Ureter (tissue), 1 donor: ENCODE results near the gene ZNF256. TPM values are rescaled to one million over a fixed set of nuclear protein-coding genes. Genes with fewer than 3 reads are reported as not detected.

Source experiments
- DNase-seq: peaks from one replicate; pipeline ENCODE4 v3.0.0-alpha.2; 2020; ENCODE audit warnings: low spot score
- total RNA-seq: library from RNA; stranded (reverse); gene quantifications from one replicate; pipeline ENCODE4 v1.2.4, GENCODE V29; 2023
- donor health status: DM: yes; HTN: yes; CAD: no.

The ZNF256 gene
- 10.6 TPM for total RNA-seq

DNA sequence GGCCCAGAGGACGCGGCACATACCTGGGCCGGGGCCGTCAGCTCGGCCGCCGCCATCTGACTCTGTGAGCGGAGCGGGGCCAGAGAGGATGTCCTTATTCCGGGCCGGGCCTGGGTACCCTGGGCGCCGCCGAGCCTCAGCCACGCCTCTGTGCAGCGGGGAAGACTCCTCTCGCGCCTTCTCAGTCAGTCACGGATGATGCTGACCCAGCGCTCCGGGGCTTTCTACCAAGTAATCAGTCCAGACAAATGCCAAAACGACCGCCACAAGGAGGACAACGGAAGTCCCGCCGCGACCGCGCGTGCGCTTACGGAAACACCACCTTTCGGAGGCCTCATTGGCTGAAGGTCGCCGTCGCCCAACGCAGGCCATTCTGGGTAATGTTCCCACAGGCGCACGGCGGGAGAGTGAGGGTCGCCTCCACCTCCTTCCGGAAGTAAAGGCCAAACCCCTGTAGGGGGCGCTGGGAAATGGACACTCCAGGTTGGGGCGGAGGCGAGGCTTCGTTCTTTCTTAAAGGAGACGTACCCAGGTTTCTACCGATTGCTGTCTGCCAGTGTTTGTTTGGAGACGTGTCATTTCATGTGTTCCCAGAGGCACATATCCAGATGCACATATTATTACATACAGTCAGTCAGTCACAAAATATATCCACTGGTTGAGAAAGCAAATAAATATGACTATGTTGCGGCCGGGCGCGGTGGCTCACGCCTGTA, at the start of gene ZNF256:
Gene ZNF256 (minus strand): TSS at position 288 of the 716 bp plus-strand sequence. CDS start 232 bp downstream, at position 56.
- peak; percentile 97 for DNase-seq

- DNase-seq = no peak
Measured at GRCh38 chr19:57992841-57993240, 45.3 kb upstream of the ZNF256 start.

GRCh38 chr19:57978586-57979289, 31.2 kb upstream of the ZNF256 start:
- DNase-seq = no peak

- DNase-seq = no peak
Measured at GRCh38 chr19:57974434-57974833, 26.9 kb upstream of the ZNF256 start, which contains the start of gene C19orf18. Gene C19orf18, minus strand, starts transcription at chr19:57974534. Its CDS starts 102 bp downstream, at chr19:57974432.

DNA sequence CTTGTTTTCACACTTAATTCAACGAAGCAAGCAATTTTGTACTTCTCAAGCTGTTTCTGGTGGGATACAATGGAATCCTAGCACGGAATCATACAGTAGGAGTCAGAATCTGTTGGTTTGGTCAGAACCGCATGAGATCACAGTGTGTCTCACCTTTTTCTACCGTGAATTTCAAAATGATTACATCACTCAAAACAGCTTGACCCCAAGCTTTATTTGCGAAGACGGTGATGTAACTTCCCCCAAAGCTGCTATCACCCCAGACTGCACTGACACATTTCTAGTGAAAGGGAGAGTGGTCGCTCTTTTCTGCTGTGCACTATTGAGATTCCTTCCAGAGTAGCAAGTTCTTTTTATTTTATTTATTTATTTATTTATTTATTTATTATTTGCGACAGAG, 17.3 kb upstream of the ZNF256 start:
- no peak for DNase-seq

- no peak for DNase-seq
Measured at GRCh38 chr19:57961785-57962184, 14.3 kb upstream of the ZNF256 start.

DNA sequence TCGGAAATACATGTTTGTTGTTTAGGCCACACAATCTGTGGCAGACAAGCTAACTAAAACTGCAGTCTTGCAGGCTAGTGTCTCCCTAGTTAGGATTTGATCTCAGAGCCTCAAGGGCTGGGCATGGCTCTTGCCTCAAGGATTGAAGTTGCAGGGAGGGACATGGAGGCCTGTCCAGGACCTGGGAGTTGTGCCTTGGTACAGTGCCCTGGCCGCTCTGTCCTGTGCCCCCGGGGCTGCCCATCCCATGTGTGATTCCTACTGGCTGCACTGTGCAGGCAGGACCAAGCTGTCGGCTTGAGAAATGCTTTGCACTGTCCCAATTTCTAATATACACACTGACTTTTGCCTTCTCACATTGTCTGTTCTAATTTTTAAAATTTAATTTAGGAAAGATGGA, 7.5 kb upstream of the ZNF256 start:
- no peak for DNase-seq

DNA sequence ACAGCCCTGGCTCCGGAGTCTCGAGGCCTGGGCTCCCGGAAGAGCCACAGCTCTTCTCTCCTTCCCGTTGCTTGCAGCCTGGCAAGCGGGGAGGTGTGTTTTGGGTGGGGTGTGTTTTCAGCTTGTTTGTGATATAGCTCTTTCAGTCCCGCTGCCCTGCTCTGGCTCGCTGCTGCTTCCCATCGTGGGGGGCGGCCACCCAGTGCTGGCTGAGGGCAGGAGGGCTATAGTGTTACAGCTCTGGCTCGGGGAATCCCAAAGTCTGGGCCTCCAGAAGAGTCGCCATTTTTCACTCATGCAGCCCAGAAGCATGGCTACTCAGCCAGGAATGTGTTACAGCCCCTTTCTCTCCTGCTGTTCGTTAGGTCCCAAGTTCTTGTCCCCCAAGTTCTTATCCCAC, 2.2 kb upstream of the ZNF256 start:
- DNase-seq = no peak

DNA sequence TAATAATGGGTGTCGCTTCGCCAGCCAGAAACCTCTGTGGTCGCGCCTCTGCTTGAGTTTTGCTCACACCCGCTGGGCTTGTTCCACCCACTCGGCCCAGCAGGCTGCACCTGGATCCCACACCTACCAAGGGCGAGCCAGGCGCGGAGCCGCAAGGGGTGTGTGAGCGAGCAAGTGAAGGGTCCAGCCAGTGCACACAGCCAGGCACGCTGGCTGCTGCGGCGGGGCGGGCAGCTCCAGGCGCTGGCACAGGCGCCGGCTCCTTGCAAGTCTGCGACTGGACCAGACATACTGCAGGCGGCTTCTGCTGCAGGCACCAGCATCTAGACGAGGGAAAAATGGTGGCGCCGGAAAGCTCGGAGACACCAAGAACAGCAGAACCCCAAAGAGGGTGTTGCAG, 1.8 kb upstream of the ZNF256 start:
- DNase-seq = no peak

- no peak for DNase-seq
Measured at GRCh38 chr19:57947088-57947418, 453 bp downstream of the ZNF256 start.

GRCh38 chr19:57946316-57946715, 1.2 kb downstream of the ZNF256 start:
- no peak for DNase-seq

DNA sequence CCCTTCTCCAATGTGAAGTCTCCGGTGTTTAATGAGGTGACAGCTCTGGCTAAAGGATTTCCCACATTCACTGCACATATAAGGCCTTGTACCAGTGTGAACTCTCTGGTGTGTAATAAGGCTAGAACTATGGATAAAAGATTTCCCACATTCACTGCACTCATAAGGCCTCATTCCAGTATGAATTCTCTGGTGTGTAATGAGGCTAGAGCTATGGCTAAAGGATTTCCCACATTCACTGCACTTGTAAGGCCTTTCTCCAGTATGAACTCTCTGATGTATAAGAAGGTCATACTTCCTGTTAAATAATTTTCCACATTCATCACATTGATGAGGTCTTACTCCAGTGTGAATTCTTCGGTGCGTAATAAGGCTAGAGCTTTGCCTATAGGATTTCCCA, 5.9 kb downstream of the ZNF256 start:
- DNase-seq = no peak

DNA sequence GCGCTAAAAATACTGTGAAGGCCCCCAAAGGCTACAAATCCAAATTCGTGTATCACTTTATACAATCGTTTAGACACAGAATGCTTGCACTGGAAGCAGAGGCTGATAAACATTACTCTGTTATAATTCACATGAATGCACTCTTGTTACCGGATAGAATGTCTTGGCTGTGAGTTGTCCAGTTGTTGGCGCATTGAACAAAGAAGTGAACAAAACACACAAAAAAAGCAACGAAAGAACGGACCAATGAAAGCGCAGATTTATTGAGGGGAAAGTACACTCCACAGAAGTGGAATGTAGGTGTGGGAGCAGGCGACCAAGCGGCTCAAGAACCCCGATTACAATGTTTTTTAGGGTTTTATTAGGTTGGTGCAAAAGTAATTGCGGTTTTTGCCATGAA, 11.8 kb downstream of the ZNF256 start:
- no peak for DNase-seq

- DNase-seq = peak; percentile 74
Measured at GRCh38 chr19:57934820-57935665, 12.5 kb downstream of the ZNF256 start, which contains the start of gene ZNF418. Gene ZNF418, minus strand, starts transcription at chr19:57935402. Its CDS starts 1,580 bp downstream, at chr19:57933822.

DNA sequence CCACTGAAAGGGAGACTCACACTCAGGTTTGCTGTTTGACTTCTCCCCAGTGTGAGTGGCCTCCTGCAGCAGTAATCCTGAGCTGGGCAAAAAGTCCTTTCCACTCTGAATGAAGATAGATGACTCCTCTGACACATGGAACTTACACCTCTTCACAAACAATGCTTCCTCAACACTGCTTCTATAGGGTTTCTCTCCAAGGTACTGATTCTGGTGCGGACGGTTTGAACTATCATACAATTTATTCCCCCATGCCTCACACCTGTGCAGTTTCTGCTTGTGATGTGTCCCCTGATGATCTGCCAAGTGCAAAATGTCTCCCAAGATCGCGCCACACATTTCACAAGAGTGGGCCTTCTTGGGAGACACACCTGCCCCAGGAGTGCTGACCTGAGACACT, 19.9 kb downstream of the ZNF256 start:
- no peak for DNase-seq

DNA sequence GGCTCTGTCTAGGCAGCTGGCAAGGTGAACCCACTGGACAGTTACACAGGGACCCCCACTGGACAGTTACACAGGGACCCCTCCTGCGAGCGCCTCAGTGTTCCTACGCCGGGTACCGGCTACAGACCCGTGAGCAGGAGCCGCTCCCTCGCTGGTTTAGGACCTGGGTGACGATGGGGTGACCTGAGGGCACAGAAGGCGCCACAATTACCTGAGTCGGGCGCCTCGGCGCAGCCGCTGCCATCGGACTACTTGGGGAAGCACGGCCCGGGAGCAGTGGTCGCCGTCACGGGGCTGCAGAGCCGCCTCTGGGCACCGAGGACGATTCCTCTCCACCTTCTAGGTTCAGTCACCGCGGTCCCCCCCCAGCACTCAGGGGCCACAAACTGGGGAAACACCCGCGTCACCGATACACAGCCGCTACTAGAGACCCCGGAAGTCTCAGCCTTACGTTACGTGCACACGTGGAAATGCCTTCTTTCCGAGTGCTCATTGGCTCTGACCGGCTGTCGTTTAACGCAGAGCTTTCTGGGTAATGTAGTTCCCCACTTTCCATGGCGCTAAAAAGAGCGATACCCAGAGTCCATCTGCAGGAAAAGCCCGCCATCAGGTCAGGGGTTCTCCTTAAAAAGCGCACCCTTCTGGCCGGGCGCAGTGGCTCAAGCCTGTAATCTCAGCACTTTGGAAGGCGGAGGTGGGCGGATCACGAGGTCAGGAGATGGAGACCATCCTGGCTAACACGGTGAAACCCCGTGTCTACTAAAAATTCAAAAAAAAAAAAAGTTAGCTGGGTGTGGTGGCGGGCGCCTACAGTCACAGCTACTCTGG, 31.1 kb downstream of the ZNF256 start, which contains the start of gene ZNF417:
Gene ZNF417 (minus strand): TSS at position 425 of the 828 bp plus-strand sequence. CDS start 181 bp downstream, at position 244.
- DNase-seq = peak; percentile 90

GRCh38 chr19:57914531-57914930, 33.0 kb downstream of the ZNF256 start:
- no peak for DNase-seq

- DNase-seq = no peak
Measured at GRCh38 chr19:57907394-57907793, 40.1 kb downstream of the ZNF256 start.

GRCh38 chr19:57905258-57905657, 42.2 kb downstream of the ZNF256 start:
- no peak for DNase-seq

- no peak for DNase-seq
Measured at GRCh38 chr19:57903618-57904184, 43.8 kb downstream of the ZNF256 start.

- no peak for DNase-seq
Measured at GRCh38 chr19:57900311-57900710, 47.2 kb downstream of the ZNF256 start.
